SK-N-SH treated with all-trans-retinoic acid at 6 μM for 48 hours (cell line): Measurements from ENCODE around the gene EMILIN2.
"Not testable (repeated sequence)": the region's sequence is repeated elsewhere in the genome, so short reads cannot be mapped to it uniquely, and the experiment has no call there.

Experiments used
- BACH2 ChIP-seq: fragments of 250-450 bp; sonication (Bioruptor Pico); IDR thresholded peaks from 2 replicates; pipeline ENCODE4 v1.9.0; 2021; ENCODE audit warnings: mild to moderate bottlenecking, borderline replicate concordance
- CREB5 ChIP-seq: fragments of 250-450 bp; sonication (Bioruptor Pico); IDR thresholded peaks from 2 replicates; pipeline ENCODE4 v1.5.1; 2020; ENCODE audit warnings: low read depth, mild to moderate bottlenecking, moderate library complexity
- CSDC2 ChIP-seq: fragments of 250-450 bp; sonication (Bioruptor Pico); IDR thresholded peaks from 2 replicates; pipeline ENCODE4 v1.5.0; 2020; ENCODE audit warnings: mild to moderate bottlenecking, moderate library complexity
- GLIS3 ChIP-seq: fragments of 250-450 bp; sonication (Bioruptor Pico); IDR thresholded peaks from 2 replicates; pipeline ENCODE4 v1.5.0; 2020; ENCODE audit warnings: mild to moderate bottlenecking, moderate library complexity
- ISL1 ChIP-seq: fragments of 250-450 bp; sonication (Bioruptor Pico); IDR thresholded peaks from 2 replicates; pipeline ENCODE4 v2.1.2; 2022; ENCODE audit warnings: mild to moderate bottlenecking, moderate library complexity
- PATZ1 ChIP-seq: fragments of 250-450 bp; sonication (Bioruptor Pico); IDR thresholded peaks from 2 replicates; pipeline ENCODE4 v1.8.0; 2020; ENCODE audit warnings: mild to moderate bottlenecking, moderate library complexity, borderline replicate concordance
- POU6F1 ChIP-seq: fragments of 250-450 bp; sonication (Bioruptor Pico); IDR thresholded peaks from 2 replicates; pipeline ENCODE4 v1.8.0; 2021; ENCODE audit warnings: low read depth, mild to moderate bottlenecking, moderate library complexity, borderline replicate concordance
- TOX ChIP-seq: fragments of 250-450 bp; sonication (Bioruptor Pico); IDR thresholded peaks from 2 replicates; pipeline ENCODE4 v1.8.0; 2021; ENCODE audit warnings: mild to moderate bottlenecking, moderate library complexity, borderline replicate concordance
- ZC3H10 ChIP-seq: fragments of 250-450 bp; sonication (Bioruptor Pico); IDR thresholded peaks from 2 replicates; pipeline ENCODE4 v1.5.1; 2021; ENCODE audit warnings: mild to moderate bottlenecking, moderate library complexity
- ZFP30 ChIP-seq: fragments of 450-650 bp; formaldehyde crosslinking; IDR thresholded peaks from 2 replicates; pipeline ENCODE4 v1.5.0; 2022; ENCODE audit warnings: mild to moderate bottlenecking, moderate library complexity
- ZNF565 ChIP-seq: fragments of 450-650 bp; formaldehyde crosslinking; conservative IDR thresholded peaks from 2 replicates; pipeline ENCODE4 v1.5.0; 2020; ENCODE audit warnings: low read depth, mild to moderate bottlenecking, moderate library complexity
- TF ChIP-seq, protein P1 (sequence below): fragments of 250-450 bp; sonication (Bioruptor Pico); IDR thresholded peaks from 2 replicates; pipeline ENCODE4 v1.5.1; 2021; ENCODE audit warnings: mild to moderate bottlenecking, moderate library complexity

GRCh38 chr18:2808640-2809039 lies 38.2 kb upstream of the EMILIN2 start:
- TF ChIP-seq CSDC2; ZFP30 (CRISPR knock-in tag); GLIS3 (CRISPR knock-in tag); ZC3H10 (CRISPR knock-in tag); BACH2 (CRISPR knock-in tag); PATZ1 (CRISPR knock-in tag); POU6F1; TOX; CREB5 (CRISPR knock-in tag); ZNF565 (CRISPR knock-in tag); ISL1 (CRISPR knock-in tag): not testable (repeated sequence)
- TF ChIP-seq, protein P1, sequence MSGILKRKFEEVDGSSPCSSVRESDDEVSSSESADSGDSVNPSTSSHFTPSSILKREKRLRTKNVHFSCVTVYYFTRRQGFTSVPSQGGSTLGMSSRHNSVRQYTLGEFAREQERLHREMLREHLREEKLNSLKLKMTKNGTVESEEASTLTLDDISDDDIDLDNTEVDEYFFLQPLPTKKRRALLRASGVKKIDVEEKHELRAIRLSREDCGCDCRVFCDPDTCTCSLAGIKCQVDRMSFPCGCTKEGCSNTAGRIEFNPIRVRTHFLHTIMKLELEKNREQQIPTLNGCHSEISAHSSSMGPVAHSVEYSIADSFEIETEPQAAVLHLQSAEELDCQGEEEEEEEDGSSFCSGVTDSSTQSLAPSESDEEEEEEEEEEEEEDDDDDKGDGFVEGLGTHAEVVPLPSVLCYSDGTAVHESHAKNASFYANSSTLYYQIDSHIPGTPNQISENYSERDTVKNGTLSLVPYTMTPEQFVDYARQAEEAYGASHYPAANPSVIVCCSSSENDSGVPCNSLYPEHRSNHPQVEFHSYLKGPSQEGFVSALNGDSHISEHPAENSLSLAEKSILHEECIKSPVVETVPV (CRISPR knock-in tag), result not testable (repeated sequence)
